H9 (cell line): Measurements from ENCODE around the gene LST1. TPM values are rescaled to one million over a fixed set of nuclear protein-coding genes. Genes with fewer than 3 reads are reported as not detected.

ENCODE experiments used
- DNase-seq: peaks from one replicate; pipeline ENCODE4 v3.0.0-alpha.2; 2017
- H2AFZ ChIP-seq: one replicate; pipeline ENCODE4 v1.6.1; 2013; ENCODE audit warnings: mild to moderate bottlenecking, low read length, control low read depth, moderate library complexity
- H2AK5ac ChIP-seq: 2 replicates; pipeline ENCODE4 v1.6.1; 2013; ENCODE audit warnings: low read length, control low read depth, mixed read lengths; ENCODE audit not compliant: insufficient read length
- H2BK120ac ChIP-seq: one replicate; pipeline ENCODE4 v1.6.1; 2013; ENCODE audit warnings: low read depth, mild to moderate bottlenecking, low read length, control low read depth, inconsistent platforms; ENCODE audit not compliant: poor library complexity, severe bottlenecking
- H2BK12ac ChIP-seq: 2 replicates; pipeline ENCODE4 v1.6.1; 2013; ENCODE audit warnings: low read length, control low read depth, mixed read lengths, low read depth; ENCODE audit not compliant: insufficient read length
- H2BK15ac ChIP-seq: 2 replicates; pipeline ENCODE4 v1.6.1; 2013; ENCODE audit warnings: low read depth, low read length, control low read depth
- H2BK20ac ChIP-seq: one replicate; pipeline ENCODE4 v1.6.1; 2013; ENCODE audit warnings: low read depth, mild to moderate bottlenecking, low read length, control low read depth, inconsistent platforms; ENCODE audit not compliant: poor library complexity, severe bottlenecking
- H2BK5ac ChIP-seq: 2 replicates; pipeline ENCODE4 v1.6.1; 2013; ENCODE audit warnings: low read length, control low read depth, mixed read lengths; ENCODE audit not compliant: insufficient read length
- H3K14ac ChIP-seq: 2 replicates; pipeline ENCODE4 v1.6.1; 2013; ENCODE audit warnings: low read length, control low read depth; ENCODE audit not compliant: insufficient read depth
- H3K18ac ChIP-seq: 2 replicates; pipeline ENCODE4 v1.6.1; 2013; ENCODE audit warnings: low read depth, mild to moderate bottlenecking, mixed read lengths, low read length, control low read depth; ENCODE audit not compliant: insufficient read length
- H3K23ac ChIP-seq: 2 replicates; pipeline ENCODE4 v1.6.1; 2013; ENCODE audit warnings: low read length, control low read depth, mixed read lengths, low read depth; ENCODE audit not compliant: insufficient read length
- H3K23me2 ChIP-seq: 2 replicates; pipeline ENCODE4 v1.6.1; 2013; ENCODE audit warnings: low read depth, mild to moderate bottlenecking, mixed read lengths, low read length, control low read depth; ENCODE audit not compliant: insufficient read length, poor library complexity, severe bottlenecking
- H3K27ac ChIP-seq: 2 replicates; pipeline ENCODE4 v1.5.1; 2013; ENCODE audit warnings: low read length, control low read depth, mixed read lengths, low read depth; ENCODE audit not compliant: insufficient read length
- H3K27me3 ChIP-seq: 2 replicates; pipeline ENCODE4 v1.6.1; 2013; ENCODE audit warnings: low read length, control low read depth, inconsistent platforms; ENCODE audit not compliant: insufficient read depth
- H3K4ac ChIP-seq: 2 replicates; pipeline ENCODE4 v1.6.1; 2013; ENCODE audit warnings: low read depth, mild to moderate bottlenecking, control low read depth, inconsistent platforms, low read length, moderate library complexity
- H3K4me1 ChIP-seq: 2 replicates; pipeline ENCODE4 v1.6.1; 2013; ENCODE audit warnings: low read length, control low read depth, inconsistent platforms; ENCODE audit not compliant: insufficient read depth
- H3K4me2 ChIP-seq: 2 replicates; pipeline ENCODE4 v1.6.1; 2013; ENCODE audit warnings: low read length, control low read depth, mixed read lengths; ENCODE audit not compliant: insufficient read length, insufficient read depth
- H3K56ac ChIP-seq: 2 replicates; pipeline ENCODE4 v1.6.1; 2013; ENCODE audit warnings: low read depth, mild to moderate bottlenecking, mixed read lengths, low read length, control low read depth; ENCODE audit not compliant: insufficient read length
- H3K79me1 ChIP-seq: 2 replicates; pipeline ENCODE4 v1.6.1; 2013; ENCODE audit warnings: low read depth, mild to moderate bottlenecking, moderate library complexity, low read length, control low read depth, inconsistent platforms; ENCODE audit not compliant: insufficient read depth, poor library complexity, severe bottlenecking
- H3K79me2 ChIP-seq: 2 replicates; pipeline ENCODE4 v1.6.1; 2013; ENCODE audit warnings: low read length, control low read depth, inconsistent platforms; ENCODE audit not compliant: insufficient read depth
- H3K9ac ChIP-seq: 2 replicates; pipeline ENCODE4 v1.6.1; 2013; ENCODE audit warnings: low read length, control low read depth, mixed read lengths; ENCODE audit not compliant: insufficient read length; ENCODE audit errors: extremely low read depth
- H3K9me3 ChIP-seq: one replicate; pipeline ENCODE4 v1.6.1; 2013; ENCODE audit warnings: low read depth, low read length, inconsistent platforms; ENCODE audit not compliant: control insufficient read depth
- H3T11ph ChIP-seq: one replicate; pipeline ENCODE4 v1.6.1; 2013; ENCODE audit warnings: mild to moderate bottlenecking, low read length, control low read depth, inconsistent platforms
- H4K20me1 ChIP-seq: one replicate; pipeline ENCODE4 v1.6.1; 2013; ENCODE audit not compliant: control insufficient read depth, insufficient read length, insufficient read depth
- H4K5ac ChIP-seq: 2 replicates; pipeline ENCODE4 v1.6.1; 2013; ENCODE audit warnings: low read depth, mild to moderate bottlenecking, mixed read lengths, low read length, control low read depth; ENCODE audit not compliant: insufficient read length
- H4K8ac ChIP-seq: replicated peaks from 2 replicates; pipeline ENCODE4 v1.6.1; 2013; ENCODE audit warnings: low read length, control low read depth, mixed read lengths, low read depth; ENCODE audit not compliant: insufficient read length
- H4K91ac ChIP-seq: 2 replicates; pipeline ENCODE4 v1.6.1; 2013; ENCODE audit warnings: low read depth, mild to moderate bottlenecking, moderate library complexity, mixed read lengths, low read length, control low read depth; ENCODE audit not compliant: insufficient read length
- H3K27ac Mint-ChIP-seq, 3 experiments: 2 replicates in 2 of 3; 3 replicates in 1 of 3; pipeline ENCODE4 v1.8.0; 2020 to 2021; ENCODE audit warnings: mixed read lengths in 3 of 3, mild to moderate bottlenecking in 1 of 3, moderate library complexity in 1 of 3
- H3K27me3 Mint-ChIP-seq: 2 replicates; pipeline ENCODE4 v1.8.0; 2021; ENCODE audit warnings: low read depth, mild to moderate bottlenecking, moderate library complexity, mixed read lengths
- H3K36me3 Mint-ChIP-seq, 3 experiments: 2 replicates in 2 of 3; 3 replicates in 1 of 3; pipeline ENCODE4 v1.8.0; 2020 to 2021; ENCODE audit warnings: low read depth in 3 of 3, mixed read lengths in 3 of 3; ENCODE audit not compliant: insufficient read depth in 1 of 3
- H3K4me1 Mint-ChIP-seq, 2 experiments: 2 replicates each; pipeline ENCODE4 v1.8.0; 2020; ENCODE audit warnings: mixed read lengths in 2 of 2
- H3K4me3 Mint-ChIP-seq, 2 experiments: 2 replicates in 1 of 2; 3 replicates in 1 of 2; pipeline ENCODE4 v1.8.0; 2020 to 2021; ENCODE audit warnings: mild to moderate bottlenecking in 2 of 2, mixed read lengths in 2 of 2, moderate library complexity in 1 of 2
- H3K9me3 Mint-ChIP-seq, 2 experiments: 2 replicates in 1 of 2; 3 replicates in 1 of 2; pipeline ENCODE4 v1.8.0; 2020; ENCODE audit warnings: mild to moderate bottlenecking in 2 of 2, mixed read lengths in 2 of 2, moderate library complexity in 1 of 2
- CTCF ChIP-seq: fragments of 200-600 bp; sonication (generic); conservative IDR thresholded peaks from 3 replicates; pipeline ENCODE4 v1.8.0; 2021; ENCODE audit warnings: antibody characterized with exemption, mild to moderate bottlenecking
- WGBS: extraction: QIAGEN DNeasy Blood & Tissue Kit; methylation state at CpG from one replicate; pipeline ENCODE4 v1.1.7; 2013; ENCODE audit warnings: missing lambda C conversion rate, low lambda C conversion rate, mixed read lengths; ENCODE audit not compliant: insufficient read length; ENCODE audit errors: extremely low coverage; 5-methylcytosine and 5-hydroxymethylcytosine counted together
- total RNA-seq: library from RNA; stranded (reverse); gene quantifications from 2 replicates; pipeline ENCODE4 v1.2.1, GENCODE V29; 2021

The LST1 gene
- total RNA-seq, 1 experiment from 2014 or later, result not detected

- no peak overlapping the region for H3K27ac Mint-ChIP-seq
- no peak overlapping the region for H2AFZ ChIP-seq
- no peak overlapping the region for H2BK120ac ChIP-seq
- H3K9me3 Mint-ChIP-seq, result no peaks in the 10 kb centered on the region; a peak in 1 of 5 replicates
- DNase-seq, result no peak
- peaks cover 2% of the 10 kb centered on the region; the same call in 1 of the 2 replicates for H3K4me1 ChIP-seq
- peaks cover 27% of the 10 kb centered on the region for H3K79me2 ChIP-seq
- no peak overlapping the region for H3K9ac ChIP-seq
- no peak overlapping the region for H3K14ac ChIP-seq
- H3K4me2 ChIP-seq, result no peak overlapping the region
- H3K9me3 ChIP-seq, result no peaks in the 10 kb centered on the region
- H3K27me3 ChIP-seq, result no peaks in the 10 kb centered on the region
- H3K4me1 Mint-ChIP-seq, result peaks cover 39 to 50% of the 10 kb centered on the region in 2 experiments
- no peak overlapping the region for H3K4ac ChIP-seq
- H2AK5ac ChIP-seq, result no peak overlapping the region
- no CpG with 5 or more reads among the region's 6 CpGs for WGBS
- no peaks in the 10 kb centered on the region for H3K27me3 Mint-ChIP-seq
- no peak overlapping the region for H3K27ac ChIP-seq
- no peak overlapping the region for H3K18ac ChIP-seq
- no peak overlapping the region for H4K91ac ChIP-seq
- H3K56ac ChIP-seq, result no peak overlapping the region
- H3K23ac ChIP-seq, result no peak overlapping the region
- no peak overlapping the region for H2BK20ac ChIP-seq
- no peak overlapping the region for H2BK15ac ChIP-seq
- H3K36me3 Mint-ChIP-seq, result peaks cover 29 to 35% (median 35%) of the 10 kb centered on the region in 3 experiments
- no peaks in the 10 kb centered on the region for H4K20me1 ChIP-seq
- TF ChIP-seq CTCF, result no peak
- peaks cover 7% of the 10 kb centered on the region for H3K79me1 ChIP-seq
- H4K8ac ChIP-seq, result no peak overlapping the region
- no peak overlapping the region for H2BK5ac ChIP-seq
- no peak overlapping the region for H2BK12ac ChIP-seq
- no peak overlapping the region for H4K5ac ChIP-seq
- H3K4me3 Mint-ChIP-seq, result peak overlapping the region in 1 of 2 experiments; percentile 99; a peak in 1 of 5 replicates
- H3T11ph ChIP-seq, result no peak overlapping the region
- H3K23me2 ChIP-seq, result peaks cover 5% of the 10 kb centered on the region
Measured at GRCh38 chr6:31543639-31544038, 42.4 kb upstream of the LST1 start.
